ENCODE results near the gene CD93.

The CD93 gene, protein sequence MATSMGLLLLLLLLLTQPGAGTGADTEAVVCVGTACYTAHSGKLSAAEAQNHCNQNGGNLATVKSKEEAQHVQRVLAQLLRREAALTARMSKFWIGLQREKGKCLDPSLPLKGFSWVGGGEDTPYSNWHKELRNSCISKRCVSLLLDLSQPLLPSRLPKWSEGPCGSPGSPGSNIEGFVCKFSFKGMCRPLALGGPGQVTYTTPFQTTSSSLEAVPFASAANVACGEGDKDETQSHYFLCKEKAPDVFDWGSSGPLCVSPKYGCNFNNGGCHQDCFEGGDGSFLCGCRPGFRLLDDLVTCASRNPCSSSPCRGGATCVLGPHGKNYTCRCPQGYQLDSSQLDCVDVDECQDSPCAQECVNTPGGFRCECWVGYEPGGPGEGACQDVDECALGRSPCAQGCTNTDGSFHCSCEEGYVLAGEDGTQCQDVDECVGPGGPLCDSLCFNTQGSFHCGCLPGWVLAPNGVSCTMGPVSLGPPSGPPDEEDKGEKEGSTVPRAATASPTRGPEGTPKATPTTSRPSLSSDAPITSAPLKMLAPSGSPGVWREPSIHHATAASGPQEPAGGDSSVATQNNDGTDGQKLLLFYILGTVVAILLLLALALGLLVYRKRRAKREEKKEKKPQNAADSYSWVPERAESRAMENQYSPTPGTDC

DNA sequence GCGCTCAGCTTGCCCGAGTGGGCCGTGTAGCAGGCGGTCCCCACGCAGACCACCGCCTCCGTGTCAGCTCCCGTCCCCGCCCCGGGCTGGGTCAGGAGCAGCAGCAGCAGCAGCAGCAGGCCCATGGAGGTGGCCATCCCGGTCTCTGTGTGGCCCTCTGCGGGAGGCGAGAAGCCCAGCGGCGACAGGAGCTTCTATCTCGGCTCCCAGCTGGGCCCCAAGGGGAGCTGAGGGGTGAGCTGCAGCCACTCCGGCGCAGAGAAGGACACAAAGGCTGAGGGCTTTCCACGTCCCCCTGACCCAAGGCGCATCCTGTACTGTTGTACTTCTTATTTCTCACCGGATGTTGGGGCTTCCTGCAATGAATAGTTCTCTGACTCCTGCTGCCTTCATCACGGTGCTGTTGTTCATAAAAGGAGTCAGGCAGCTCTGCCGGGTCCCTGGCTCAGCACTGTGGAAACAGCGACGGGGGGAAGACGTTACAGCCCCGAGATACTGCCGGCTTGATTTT is at the start of gene CD93:
Gene CD93 (minus strand): TSS at position 269 of the 511 bp plus-strand sequence. CDS start 132 bp downstream, at position 137.
- no peak for DNase-seq (ENCODE audit: low read depth)

DNA sequence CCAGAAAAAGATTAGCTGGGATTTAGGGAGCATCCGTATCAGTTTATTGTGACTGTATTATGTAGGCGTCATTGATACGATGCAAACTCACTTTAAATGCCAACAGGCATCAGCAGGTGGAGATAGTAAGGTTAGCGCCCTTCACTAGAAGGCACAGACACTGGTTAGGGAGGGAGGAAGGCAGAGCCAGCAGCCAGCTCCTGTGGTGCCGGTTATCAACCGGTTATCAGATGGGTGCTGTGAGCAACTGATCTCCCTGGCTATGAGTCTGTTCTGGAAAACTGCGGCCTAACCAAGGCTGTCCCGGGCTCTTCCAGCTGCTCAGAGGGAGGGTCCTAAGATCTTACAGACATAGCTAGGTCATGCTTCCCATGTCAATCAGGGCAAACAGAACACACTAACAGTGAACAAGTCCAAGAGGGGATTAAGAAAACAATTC is 47.5 kb upstream of the CD93 start:
- DNase-seq (ENCODE audit: low read depth): no peak

DNA sequence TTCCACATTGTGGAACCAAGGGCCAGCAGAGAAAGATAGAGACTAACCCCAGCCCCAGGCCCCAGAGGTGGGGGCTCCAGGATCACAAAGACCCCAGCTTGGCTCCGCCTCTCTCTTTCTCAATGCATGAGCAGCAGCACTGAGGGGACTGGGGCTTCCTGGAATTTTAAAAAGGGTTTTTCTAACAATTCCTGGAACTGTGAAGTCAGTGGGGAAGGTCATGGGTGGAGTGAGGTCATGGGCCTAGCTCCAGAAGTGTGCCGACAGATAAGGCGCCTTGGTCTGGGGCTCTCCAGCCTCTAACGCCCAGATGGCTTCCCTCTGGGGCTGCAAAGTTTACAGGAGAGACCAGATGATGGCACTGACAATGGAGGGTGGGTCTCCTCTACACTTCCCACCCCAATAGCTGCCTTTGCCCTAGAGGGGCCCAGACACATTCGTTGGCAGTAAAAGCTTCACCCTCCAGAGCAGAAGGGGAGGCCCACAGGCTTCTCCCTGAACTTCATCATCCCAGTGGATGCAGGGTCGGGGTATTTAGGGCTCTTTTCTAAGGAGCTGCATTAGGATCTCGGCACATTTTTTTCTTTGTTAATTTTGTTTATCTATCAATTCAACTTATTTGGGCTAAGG is 46.9 kb upstream of the CD93 start:
- DNase-seq (ENCODE audit: low read depth): no peak

DNA sequence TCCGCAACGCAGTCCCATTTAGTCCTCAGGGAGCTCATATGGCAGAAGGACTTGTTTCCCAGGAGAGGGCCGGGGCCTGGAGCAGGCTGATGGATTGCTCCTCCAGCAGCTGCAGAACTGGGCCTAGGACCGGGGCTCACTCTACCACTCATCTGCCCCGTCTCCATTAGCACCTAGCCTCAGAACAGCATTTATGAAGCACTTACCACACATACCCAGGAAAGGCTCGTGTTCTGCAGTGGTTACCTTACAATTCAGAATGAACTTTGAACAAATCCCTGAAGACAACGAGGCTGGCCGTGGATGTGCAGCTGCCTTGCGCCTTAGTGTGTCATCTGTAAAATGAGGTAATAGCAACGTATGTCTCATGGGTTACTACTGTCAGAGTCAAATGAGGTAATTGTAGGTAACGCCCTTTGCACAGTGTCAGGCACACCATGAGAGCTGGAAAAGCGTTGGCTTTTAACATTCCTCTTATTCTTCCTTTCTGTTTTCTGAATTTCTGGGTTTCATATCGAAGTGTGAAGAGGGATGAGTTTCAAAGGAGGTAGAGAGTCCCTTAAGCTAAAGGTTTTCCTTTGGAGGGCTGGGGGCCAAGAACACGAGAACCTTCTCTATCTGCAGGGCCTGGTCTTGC is 46.3 kb upstream of the CD93 start:
- DNase-seq (ENCODE audit: low read depth): no peak

DNA sequence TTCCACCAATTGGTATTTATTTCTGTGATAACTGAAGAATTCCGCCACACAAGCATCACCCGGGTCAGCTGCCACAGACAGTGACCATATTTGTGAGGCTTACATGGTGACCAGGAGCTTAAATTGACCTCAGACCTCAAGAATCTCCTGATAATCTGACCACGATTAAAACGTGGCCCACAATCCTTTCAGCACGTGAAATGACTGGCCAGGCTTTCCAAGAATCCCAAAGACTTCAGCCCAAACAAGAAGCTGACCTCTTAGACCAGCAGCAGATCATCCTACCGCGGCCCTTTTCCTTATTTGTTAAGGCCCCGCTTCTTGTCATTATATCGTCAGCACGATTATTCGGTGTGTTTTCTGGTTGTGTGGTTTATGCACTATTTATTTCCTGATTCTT is 45.6 kb upstream of the CD93 start:
- DNase-seq (ENCODE audit: low read depth): no peak

DNA sequence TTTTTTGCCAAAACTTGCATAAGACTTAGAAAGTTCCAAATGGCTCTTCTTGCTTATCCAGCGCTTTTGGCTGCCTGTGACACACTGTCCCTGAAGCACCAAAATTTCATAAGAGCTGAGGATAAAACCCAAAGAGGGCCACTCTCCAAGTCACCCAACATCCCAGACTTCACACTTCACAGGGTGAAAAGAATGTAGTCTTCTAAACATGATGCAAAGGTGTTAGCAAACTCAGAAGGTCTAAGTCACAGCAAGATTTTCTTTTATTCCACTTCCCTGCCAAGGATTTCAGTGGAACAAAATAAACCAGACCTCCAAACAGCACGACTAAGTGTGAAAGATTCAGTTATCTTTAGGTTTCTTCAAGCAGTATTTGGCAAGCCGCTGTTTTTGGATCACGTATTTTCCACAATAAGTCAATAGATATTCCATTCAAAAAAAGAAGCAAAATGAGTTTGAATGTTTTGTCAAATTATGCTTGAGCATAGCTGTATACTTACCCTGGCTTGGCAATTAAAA is 44.6 kb upstream of the CD93 start:
- no peak for DNase-seq (ENCODE audit: low read depth)

DNA sequence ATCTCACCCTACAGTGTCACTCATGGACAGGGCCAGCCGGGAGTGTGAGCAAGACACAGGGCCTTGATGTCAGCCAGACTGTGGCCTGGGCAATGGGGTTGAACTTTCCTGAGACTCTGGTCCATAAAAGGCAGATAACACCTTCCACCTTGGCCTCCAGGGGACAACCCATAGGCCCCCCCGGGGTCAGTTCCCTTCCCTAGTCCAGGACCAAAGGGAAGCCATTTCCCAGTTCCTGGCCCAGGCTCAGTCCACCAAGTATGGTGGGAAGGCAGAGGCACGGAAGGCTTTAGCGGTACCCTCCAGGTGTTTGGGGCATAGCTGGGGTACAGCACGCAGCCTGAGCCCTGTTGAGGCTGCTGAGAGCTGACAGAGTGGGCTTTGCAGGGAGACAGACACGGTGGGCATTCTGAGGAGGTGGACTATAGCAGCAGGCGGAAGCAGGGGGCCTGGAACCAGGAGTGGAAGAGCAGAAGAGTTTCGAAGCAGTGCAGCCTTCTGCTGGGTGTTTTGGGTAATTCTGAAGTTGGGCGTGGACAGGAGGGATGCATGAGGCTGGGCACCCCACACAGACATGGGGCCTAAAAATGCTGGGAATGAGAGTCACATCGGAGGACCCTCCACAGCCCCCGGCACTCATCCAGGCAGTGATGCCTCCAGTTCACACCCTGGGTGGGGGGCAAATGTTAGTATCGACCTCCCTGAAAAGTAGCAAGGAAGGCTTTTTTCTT is 43.9 kb upstream of the CD93 start:
- DNase-seq (ENCODE audit: low read depth): no peak

DNA sequence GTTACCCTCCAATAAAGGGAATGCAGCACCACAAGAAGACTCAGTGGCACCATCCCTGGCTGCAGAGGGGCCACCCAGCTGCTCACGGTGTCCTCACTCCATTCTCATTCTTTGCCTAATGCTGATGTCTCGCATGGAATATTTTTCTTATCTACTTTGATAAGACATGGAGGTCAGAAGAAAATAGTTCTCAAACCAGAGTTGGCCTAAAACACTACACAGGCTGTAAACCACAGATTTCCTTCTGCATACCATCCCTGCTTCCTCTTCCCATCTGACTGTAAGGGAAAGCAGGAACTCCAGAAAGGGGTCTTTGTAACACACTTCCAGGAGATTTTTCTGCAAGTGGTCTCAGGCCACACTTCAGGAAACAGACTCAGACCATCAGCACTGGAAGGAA is 43.1 kb upstream of the CD93 start:
- no peak for DNase-seq (ENCODE audit: low read depth)

DNA sequence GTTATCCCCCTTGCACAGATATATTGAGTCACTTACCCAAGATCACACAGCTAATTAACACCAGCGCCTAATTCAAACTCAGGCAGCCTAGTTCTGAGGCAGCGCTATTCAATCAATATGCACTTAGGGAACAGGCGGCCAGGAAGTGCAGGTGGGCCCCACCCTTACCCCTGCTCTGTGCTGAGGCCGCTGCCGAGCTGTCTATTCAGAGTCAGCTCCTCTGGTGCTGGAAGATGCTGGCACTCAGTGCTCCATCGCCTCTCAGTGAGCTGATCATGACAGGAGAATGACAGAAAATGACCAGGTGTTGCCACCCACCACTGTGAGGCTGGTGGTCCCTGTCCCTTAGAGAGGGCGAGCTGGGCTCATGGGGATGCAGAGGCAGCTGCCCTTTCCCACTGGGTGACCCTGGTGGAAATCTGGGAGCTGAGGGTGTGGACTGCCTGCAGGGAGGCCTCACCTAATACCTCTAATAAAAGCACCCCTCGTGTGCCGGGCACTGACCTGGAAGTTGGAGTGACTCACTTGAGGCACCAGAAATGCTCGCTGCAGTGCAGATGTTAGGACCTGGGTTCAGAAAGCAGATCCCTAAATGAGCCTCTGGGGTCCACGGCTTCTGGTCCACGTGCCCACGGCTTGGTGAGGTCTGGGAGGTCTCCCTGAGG is 42.5 kb upstream of the CD93 start:
- DNase-seq (ENCODE audit: low read depth): no peak

DNA sequence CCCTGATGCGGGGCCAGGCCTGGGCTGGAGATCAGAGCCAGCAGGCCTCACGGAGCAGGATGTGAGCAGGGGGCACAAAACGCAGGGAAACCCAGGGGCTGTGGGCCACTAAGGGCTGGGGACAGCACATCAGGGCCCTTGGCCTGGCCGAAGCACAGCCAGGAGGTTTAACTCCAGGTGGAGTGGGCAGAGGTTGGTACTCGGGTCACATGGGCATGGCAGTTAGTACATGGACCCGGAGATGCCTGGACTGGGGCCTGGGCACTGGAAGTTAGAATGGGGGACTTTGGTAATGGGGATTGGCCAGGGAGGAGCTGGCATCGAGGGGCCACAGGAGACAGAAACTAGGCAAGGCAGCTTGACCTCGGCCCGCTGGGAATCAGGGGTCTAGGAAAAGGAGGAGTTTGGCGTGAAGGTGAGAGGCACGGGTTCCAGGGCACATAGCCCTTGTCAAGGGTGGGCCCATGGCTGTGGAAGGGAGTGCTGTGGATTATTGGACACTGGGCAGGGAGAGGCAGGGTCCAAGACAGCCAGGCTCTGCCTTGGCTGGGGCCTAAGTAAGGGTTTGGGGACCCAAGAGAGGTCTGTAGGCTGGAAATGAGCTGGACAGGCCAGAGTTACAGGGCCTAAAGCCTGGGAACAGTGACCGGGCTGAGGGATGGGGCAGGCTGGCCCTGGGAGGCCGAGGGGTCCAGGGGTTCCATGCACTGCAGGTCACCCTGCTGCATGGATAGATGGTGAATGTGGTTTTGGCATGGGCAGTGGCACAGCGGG is 41.6 kb upstream of the CD93 start:
- DNase-seq (ENCODE audit: low read depth): no peak

DNA sequence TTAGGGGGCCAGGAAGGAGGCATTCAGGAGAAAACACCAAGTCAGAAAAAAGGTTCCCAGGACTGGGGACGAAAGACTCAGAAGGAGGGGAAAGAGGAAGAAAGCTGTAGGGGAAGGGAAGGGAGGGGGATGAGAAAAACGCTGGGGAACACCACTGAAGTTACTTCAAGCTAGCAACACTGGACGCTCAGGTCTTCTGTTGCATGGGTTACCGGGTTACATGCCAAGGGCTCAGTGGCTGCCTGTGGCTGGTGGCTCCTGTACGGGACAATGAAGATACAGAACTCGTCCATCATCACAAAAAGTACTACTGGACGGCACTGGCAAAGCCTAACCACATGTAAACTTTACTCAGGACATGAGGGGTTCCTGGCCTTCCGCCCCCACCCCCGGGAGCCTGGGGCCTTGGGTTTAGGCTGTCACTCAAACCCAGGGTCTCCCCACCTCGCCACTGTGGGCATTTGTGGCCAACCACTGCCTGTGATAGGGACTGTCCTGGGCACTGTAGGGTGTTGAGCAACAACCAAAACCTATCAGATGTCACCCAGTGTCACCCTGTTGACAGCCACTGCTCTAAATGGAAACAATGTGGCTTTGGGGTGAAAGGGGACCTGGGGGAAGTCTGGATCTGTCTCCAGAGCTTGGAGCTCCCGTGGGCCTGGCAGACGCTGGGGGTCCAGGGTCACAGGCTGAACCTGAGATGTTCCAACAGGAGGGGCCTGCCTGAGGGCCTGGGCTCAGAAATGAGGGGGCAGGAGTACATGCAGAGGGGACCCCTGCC is 40.3 kb upstream of the CD93 start:
- no peak for DNase-seq (ENCODE audit: low read depth)

DNA sequence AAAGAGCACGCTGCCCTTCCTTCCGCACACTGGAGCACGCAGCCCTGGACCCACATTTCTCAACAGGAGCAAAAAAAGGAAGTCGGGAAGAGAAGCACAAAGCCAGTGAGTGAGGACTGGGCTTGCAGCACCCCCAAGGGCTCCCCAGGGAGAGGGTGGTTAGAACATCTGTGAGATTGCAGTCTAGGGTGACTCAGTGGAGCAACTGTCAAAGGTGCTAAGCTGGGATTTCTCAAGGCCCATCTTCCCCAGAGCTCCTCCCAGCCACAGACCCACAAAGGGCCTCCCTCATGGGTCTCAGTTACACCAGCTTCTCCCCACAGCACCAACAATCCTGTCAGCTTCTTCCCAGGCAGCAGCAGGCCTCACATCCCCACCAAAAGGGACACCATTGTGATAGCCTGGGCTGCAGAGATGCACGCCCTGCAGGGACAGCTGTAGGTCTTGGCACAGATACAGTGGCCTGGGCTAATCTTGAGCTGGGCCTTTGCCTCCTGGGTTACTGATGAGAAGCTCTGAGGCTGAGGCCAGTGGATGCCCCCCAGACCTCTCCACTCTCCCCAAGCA is 39.6 kb upstream of the CD93 start:
- no peak for DNase-seq (ENCODE audit: low read depth)

DNA sequence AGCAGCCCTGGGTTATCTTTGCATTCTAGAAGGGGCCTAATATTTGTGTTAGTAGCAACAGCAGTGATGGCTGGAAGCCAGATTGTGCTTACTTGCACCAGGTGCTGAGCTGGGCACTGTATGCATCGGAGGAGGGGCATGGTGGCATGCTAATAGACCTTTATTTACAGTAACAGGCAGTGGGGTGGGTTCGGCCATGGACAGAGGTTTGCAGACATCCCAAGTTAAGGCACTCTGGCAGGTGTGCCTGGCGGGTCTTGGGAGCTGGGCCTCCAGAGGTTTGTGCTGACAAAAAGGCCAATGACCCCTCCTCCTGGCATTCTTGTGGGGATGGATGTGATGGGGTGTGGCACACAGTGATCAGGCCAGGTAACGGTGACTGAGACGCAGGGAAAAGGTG is 39.0 kb upstream of the CD93 start:
- DNase-seq (ENCODE audit: low read depth): no peak

DNA sequence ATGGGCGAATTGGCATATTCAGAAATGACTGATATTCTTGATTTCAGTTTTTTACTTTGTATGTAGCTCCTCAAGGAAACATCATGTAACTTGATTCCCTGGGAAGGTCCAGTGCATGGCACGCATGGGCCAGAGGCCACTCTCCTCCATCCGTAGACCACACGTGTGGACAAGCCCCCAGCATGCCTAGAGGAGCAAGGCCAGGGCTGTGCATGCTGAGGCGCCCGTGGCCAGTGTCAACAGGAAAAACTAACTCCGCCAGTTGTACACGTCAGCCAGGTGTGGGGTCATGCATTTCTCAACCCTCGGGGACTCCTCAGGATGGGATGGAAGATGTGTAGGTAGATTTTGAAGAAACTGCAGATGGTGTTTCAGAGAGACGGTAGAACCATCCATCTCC is 37.8 kb upstream of the CD93 start:
- no peak for DNase-seq (ENCODE audit: low read depth)

DNA sequence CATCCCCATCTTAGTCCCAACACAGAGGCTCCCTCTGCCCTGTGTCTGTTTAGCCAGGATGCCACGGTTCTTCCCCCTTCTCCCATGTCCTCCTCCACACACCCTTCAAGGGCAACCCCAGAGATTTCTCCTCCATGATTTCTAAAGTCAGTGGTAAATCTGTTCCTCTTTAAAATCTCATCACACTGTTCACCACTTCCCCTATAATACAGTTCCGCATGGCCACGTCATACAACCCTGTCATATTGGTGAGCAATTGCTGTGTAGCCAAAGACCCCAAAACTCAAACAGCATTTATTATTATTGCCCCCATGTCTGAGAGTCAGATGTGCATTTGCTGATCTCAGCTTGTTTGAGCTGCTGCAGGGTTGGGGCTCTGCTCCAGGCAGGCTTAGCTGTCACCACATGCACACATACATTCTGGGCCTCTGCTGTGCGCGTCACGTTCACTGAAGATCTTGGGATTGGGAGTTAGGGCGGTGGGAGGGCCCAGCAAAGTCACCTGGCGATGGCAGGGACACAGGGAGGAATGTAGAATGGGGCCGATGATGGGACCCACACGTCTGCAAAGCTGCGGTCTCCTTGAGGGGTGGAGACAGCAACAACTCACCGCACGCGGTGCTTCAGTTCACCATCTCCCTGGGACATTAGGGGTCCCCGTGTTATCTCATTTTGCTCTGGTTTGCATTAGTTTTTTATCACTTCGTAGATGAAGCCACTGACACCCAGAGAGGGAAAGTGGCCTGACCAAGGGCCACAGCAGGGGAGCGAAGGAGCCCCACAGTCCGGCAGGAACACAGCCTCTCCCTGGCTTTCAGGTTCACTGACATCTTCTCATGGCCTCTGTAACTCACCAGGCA is 36.9 kb upstream of the CD93 start:
- no peak for DNase-seq (ENCODE audit: low read depth)

DNA sequence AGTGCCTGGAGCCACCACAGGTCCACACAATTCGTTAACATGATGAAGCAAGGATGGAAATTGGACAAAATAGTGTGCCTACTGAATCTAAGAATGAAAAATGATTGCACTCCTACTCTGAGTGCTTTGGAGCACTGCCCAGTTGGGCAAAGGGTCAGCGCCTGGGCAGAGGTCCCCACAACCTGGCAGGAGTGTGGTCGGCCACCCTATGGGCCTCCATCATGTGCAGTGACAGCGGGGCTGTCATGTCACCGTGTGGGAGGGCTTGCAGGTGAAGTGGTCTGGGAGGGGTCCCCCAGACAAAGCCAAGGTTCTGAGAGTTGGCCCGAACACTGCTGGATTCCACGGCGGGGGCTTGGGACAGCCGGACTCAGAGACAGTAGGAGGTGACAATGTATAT is 36.2 kb upstream of the CD93 start:
- DNase-seq (ENCODE audit: low read depth): no peak

DNA sequence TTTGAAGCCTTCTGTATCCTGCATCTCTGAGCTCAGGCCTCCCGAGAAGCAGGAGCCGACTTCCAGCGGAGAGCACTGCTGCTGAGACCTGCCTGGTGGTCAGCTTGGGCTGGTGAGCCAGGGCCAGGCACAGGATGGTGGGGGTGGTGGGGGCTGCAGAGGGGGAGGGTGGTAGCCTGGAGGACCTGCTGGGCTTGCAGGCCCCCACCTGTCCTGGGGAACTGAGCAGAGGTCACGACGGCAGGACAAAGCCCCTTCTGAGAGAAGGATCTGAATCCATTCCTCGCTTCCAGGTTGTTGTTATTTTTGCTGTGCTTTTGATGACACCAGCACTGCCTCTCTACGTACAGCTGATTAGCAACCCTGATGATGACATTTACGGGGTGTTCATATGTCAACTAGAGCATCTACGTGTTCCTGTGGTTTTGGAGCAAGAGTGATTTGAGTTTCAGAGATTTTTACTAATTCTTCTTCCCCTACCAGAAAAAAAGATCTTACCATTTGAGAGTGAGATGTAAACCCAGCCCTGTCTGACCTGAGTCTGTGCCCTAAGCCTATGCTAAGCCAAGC is 35.7 kb upstream of the CD93 start:
- DNase-seq (ENCODE audit: low read depth): no peak

Measured in non-pigmented ciliary epithelial cell (primary cell).